GM12891 (cell line): Measurements from ENCODE around the gene MED29.

ENCODE experiments used
- PAX5 ChIP-seq: IDR thresholded peaks from 2 replicates; pipeline ENCODE4 v1.6.1; 2011; ENCODE audit warnings: low read length, moderate library complexity, mild to moderate bottlenecking; ENCODE audit not compliant: insufficient read depth, severe bottlenecking
- POLR2A ChIP-seq: IDR thresholded peaks from 2 replicates; pipeline ENCODE4 v1.6.1; 2011; ENCODE audit warnings: low read depth, low read length, control low read depth
- POLR2AphosphoS5 ChIP-seq: IDR thresholded peaks from 2 replicates; pipeline ENCODE4 v1.6.1; 2011; ENCODE audit warnings: low read depth, low read length, control low read depth
- POU2F2 ChIP-seq: IDR thresholded peaks from 2 replicates; pipeline ENCODE4 v1.6.1; 2011; ENCODE audit warnings: low read depth, mild to moderate bottlenecking, control low read depth, low read length, moderate library complexity
- SPI1 ChIP-seq: IDR thresholded peaks from 2 replicates; pipeline ENCODE4 v1.6.1; 2011; ENCODE audit warnings: low read depth, low read length, control low read depth
- TAF1 ChIP-seq: IDR thresholded peaks from 2 replicates; pipeline ENCODE4 v1.6.1; 2011; ENCODE audit warnings: low read depth, low read length, control low read depth

DNA sequence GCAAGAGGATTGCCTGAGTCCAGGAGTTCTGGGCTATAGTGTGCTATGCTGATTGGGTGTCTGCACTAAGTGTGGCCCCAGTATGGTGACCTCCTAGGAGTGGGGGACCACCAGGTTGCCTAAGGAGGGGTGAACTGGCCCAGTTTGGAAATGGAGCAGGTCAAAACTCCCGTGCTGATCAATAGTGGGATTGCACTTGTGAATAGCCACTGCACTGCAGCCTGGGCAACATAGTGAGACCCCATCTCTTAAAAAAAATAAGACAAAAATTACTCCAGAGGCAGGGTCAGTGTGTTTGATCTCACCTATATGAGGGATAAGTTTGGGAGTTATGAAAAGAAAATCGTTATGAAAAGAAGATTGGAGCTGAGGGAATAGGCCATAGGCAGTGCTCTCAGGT, 22.0 kb upstream of the MED29 start:
- TF ChIP-seq TAF1 = no peak
- no peak for TF ChIP-seq POLR2A
- TF ChIP-seq POU2F2 = no peak
- no peak for TF ChIP-seq SPI1
- no peak for TF ChIP-seq POLR2AphosphoS5
- TF ChIP-seq PAX5 = no peak
